ENCODE measurements around the gene CATSPER1.

Gene CATSPER1

DNA sequence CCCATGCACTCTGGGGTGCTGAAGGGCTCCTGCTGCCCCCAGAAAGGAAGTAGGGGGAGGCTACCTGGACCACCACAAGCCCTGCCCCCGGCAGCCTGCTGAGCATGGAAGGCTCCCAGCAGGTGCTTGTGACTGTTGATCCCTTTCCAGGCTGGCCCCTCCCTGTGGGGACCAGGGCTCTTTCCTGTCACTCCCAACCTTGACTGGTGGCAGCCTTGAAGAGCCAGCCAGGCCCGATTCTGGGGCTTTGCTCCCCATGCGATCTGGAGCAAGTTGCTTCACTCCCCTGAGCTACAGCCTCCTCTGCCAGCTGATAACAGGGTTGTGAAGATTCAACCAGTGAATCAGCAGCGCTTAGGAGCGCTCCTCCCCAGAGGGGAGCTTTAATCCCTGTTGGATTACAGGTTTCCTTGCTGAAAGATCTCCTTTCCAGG, 19.1 kb downstream of the CATSPER1 start:
- TF ChIP-seq, protein P1, sequence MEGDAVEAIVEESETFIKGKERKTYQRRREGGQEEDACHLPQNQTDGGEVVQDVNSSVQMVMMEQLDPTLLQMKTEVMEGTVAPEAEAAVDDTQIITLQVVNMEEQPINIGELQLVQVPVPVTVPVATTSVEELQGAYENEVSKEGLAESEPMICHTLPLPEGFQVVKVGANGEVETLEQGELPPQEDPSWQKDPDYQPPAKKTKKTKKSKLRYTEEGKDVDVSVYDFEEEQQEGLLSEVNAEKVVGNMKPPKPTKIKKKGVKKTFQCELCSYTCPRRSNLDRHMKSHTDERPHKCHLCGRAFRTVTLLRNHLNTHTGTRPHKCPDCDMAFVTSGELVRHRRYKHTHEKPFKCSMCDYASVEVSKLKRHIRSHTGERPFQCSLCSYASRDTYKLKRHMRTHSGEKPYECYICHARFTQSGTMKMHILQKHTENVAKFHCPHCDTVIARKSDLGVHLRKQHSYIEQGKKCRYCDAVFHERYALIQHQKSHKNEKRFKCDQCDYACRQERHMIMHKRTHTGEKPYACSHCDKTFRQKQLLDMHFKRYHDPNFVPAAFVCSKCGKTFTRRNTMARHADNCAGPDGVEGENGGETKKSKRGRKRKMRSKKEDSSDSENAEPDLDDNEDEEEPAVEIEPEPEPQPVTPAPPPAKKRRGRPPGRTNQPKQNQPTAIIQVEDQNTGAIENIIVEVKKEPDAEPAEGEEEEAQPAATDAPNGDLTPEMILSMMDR (conservative IDR thresholded peaks at IDR 0.05; ENCODE audit: low read depth, low read length) = no peak
- DNase-seq (ENCODE audit: low read depth) = no peak

GRCh38 chr11:66006891-66007176, 19.4 kb downstream of the CATSPER1 start:
- TF ChIP-seq, protein P1 (conservative IDR thresholded peaks at IDR 0.05; ENCODE audit: low read depth, low read length) = no peak
- DNase-seq (ENCODE audit: low read depth) = no peak
- no peak overlapping the region for H3K4me3 ChIP-seq (ENCODE audit: low read length)

More for the DNA sequence above, 19.1 kb downstream of the CATSPER1 start:
- H3K4me3 ChIP-seq (ENCODE audit: low read length) = no peak overlapping the region

DNA sequence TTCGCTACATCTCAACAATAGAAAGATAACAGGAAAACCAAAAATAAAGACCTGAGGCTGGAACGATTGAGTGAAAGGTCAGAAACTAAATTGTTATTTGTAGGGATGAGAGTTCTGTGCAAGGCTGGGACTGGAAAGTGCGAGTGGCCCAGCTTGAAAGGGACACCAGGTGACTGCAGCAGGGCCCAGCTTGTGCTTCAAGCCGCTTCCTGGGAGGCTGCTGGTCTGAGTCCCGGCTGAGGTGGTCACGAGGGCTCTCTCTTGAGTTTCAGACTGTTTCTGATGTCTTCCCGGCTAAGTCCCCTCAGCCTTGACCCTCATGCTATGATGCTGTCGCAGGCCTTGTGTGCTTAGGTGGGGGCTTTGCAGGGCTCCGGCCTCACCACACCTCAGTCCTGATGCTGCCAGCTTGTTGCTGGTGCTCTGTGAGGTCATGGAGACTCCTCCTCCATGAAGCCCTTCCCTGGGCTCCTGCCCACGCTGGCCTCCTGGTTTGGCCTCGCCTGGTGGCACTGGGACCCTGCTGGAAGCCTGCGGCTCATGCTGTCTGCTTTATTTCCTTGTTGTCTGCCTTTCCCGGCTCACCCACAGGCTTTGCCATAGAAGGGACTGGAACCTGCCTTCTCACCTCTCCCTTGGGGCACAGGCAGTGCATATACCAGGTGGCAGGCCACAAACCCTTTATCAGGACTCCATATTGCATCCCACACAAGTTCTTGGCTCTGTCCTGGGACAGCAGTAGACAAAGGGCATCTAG, 20.0 kb downstream of the CATSPER1 start:
- H3K4me3 ChIP-seq (ENCODE audit: low read length) = no peak overlapping the region
- no peak for DNase-seq (ENCODE audit: low read depth)
- TF ChIP-seq, protein P1 (conservative IDR thresholded peaks at IDR 0.05; ENCODE audit: low read depth, low read length) = no peak

GRCh38 chr11:66004186-66004585, 22.1 kb downstream of the CATSPER1 start:
- TF ChIP-seq, protein P1 (conservative IDR thresholded peaks at IDR 0.05; ENCODE audit: low read depth, low read length) = no peak
- H3K4me3 ChIP-seq (ENCODE audit: low read length) = no peak overlapping the region

DNA sequence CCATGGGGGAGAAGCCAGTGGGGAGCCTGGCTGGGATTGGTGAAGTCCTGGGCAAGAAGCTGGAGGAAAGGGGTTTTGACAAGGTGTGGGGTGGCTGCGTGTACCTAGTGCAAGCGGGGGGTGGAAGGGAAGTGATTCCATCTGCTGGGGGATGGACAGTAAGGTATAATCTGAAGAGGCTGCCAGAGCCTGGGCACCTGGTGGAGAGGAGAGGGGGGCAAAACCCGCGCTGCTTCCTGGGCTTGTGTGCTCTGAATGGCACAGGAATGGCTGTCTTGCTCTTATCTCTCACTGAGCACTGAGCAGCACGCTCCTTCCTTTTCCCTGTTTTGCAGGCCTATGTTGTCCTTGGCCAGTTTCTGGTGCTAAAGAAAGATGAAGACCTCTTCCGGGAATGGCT, 23.0 kb downstream of the CATSPER1 start:
- H3K4me3 ChIP-seq (ENCODE audit: low read length) = peak overlapping the region; percentile 73
- DNase-seq (ENCODE audit: low read depth) = no peak
- TF ChIP-seq, protein P1 (conservative IDR thresholded peaks at IDR 0.05; ENCODE audit: low read depth, low read length) = no peak

More at GRCh38 chr11:66004186-66004585, 22.1 kb downstream of the CATSPER1 start:
- DNase-seq (ENCODE audit: low read depth) = no peak

DNA sequence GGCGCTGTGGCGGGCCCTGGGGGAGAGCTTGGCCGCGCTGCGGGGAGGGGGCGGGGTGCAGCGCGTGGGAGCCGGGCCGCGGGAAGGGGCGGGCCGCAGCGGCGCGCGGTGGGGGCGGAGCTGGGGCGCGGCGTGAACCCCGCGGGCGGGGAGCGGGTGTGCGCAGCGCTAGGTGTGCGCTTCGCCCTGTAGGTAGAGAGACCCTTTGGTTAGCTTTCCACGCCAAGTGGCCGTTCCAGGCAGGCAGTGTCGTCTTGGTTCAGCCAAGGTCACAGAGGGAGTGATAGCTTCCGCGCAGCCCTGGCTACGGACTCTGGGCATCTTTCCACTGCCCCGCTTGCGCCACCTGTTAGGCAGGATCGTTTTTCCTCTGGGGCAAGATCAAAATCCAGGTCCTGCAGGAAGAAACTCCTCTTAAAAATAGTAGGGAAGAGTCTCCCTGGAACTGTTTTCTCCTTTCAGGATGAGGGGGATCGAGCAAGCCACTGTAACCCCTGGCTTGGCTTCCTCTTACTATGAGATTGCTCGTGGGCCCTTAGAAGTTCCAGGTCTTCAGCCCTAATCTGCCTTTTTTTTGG, 23.5 kb downstream of the CATSPER1 start:
- no peak for DNase-seq (ENCODE audit: low read depth)
- TF ChIP-seq, protein P1 (conservative IDR thresholded peaks at IDR 0.05; ENCODE audit: low read depth, low read length) = peak; percentile 36
- H3K4me3 ChIP-seq (ENCODE audit: low read length) = peak overlapping the region; percentile 73
